HG02970 (cell line): ENCODE results near the gene ZNF839.
"Not testable (repeated sequence)": the region's sequence is repeated elsewhere in the genome, so short reads cannot be mapped to it uniquely, and the experiment has no call there.

ENCODE experiments used
- ATAC-seq: cut with Tn5 transposase; IDR thresholded peaks from one replicate; pipeline ENCODE4 v1.9.1; 2021; ENCODE audit warnings: mild to moderate bottlenecking, moderate library complexity, moderate number of reproducible peaks; ENCODE audit not compliant: unreplicated experiment, low FRiP score

ZNF839 gene

DNA sequence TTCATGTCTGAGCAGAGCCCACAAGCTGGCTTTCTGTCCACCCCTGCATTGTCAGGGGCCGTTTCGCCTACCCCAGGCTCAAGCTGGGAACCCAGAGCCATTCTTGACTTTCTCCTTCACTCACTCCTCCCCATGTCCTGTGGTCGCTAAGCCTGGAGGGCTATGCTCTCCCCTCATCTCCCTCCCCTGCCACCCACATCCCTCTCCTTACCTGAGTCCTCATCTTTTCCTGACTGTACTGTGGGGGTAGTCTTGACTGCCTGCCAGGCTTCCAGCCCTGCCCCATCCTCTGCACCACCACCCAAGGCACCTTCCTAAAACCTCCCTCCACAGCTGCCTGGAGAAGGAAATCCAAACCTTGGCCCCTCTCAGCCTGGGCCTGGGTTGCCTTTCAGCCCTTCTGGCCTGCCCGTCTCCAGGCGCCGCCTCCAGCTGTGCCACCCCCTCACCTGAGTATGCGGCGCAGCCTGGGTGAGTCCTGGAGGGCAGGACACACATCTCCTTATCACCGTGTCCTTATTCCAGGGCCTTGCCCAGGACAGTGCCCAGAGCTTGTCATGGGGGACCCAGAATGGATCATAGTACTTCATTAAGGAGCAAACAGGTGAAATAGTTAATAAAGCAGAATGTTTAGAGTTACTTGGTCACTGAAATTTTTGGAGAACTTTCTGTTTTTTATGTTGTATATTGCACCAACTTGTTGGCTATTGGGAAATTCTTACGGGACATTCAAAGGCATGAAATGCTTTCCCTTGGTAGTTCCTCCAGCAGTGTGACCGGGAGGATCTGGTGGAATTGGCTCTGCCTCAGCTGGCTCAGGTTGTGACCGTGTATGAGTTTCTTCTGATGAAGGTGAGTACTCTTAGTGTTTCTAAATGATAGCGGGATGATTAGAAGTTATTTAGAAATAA, 14.5 kb downstream of the ZNF839 start:
- ATAC-seq = no peak

- ATAC-seq = no peak
Measured at GRCh38 chr14:102335163-102335562, 15.6 kb downstream of the ZNF839 start.

DNA sequence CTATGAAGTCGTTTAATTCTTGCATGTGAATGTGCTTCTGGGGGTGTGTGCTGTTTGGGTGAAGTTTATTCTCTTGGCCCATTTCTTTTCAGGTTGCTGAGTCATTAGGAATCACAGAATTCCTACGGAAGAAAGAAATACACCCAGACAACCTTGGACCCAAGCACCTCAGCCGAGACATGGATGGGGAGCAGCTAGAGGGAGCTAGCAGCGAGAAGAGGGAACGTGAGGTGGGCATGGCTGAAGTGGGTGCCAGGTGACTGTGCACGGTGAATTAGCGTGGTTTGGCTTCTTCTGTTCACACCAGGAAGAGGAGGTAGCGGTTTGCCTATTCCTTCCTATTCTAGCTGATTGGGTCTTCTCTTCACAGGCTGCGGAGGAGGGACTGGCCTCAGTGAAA, 19.2 kb downstream of the ZNF839 start:
- ATAC-seq = no peak

DNA sequence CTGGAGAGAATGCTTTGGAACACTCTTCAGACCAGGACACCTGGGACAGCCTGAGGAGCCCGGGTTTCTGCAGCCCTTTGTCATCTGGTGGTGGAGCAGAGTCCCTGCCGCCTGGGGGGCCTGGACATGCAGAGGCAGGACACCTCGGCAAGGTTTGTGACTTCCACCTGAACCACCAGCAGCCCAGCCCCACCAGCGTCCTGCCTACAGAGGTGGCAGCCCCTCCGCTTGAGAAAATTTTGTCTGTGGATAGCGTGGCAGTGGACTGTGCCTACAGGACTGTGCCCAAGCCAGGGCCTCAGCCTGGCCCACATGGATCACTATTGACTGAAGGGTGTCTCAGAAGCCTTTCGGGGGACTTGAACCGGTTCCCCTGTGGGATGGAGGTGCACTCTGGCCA, 22.0 kb downstream of the ZNF839 start:
- ATAC-seq = no peak

DNA sequence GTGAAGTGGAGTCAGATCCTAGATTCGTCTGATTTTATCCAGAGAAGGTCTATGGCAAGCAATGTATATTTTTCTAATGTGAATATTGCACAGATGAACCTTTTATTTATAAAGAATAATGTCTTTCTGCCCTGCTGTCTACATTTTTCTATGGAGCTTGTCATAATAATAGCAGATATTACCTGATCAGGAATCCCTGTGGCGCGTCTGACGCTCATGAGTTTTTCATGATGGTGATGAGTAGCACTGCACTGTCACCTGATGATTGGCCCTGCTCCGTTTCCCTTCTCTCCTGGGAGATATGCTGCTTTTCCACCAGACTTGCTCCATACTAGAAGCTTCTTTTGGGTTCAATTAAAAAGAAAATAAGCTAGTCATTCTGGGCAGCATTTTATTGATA, 22.7 kb downstream of the ZNF839 start:
- ATAC-seq = no peak

DNA sequence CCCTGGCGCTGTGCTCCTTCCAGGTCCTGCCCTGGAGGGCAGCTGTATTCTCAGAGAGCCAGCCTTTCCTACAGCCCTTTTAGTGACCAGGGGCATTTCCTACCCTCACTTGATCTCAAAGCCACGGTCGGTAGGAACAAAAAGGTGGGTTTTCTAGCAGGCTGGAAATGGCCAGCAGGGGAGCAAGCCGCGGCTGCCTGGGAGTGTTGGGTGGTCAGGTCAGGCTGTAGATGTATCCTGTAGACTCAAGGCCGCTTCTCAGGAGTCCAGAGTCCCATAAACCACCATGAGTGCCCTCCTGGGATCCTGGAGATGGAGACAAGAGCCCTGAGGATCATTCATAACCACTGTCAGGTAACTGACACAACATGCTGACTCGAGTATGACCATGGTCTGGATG, 24.5 kb downstream of the ZNF839 start:
- no peak for ATAC-seq

DNA sequence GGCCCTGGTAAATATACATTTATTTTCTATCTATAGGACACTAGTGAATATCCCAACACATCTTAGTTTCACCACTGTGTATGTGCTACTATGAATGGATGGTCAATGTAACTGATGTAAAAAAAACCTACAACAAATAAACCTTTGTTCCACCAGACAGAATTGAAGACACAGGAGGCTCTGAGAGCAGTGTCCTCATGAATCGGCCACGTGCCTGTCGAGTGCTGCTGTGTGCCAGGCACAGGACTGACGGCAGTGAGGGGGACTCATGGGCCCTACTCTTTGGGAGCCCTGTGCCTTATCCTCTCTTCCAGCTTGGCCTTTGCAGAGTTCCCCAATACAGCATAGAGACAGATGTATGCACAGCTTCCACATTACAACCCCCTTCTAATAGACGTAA, 24.9 kb downstream of the ZNF839 start:
- ATAC-seq = no peak

GRCh38 chr14:102345232-102345631, 25.7 kb downstream of the ZNF839 start:
- ATAC-seq = no peak

GRCh38 chr14:102346645-102347044, 27.1 kb downstream of the ZNF839 start:
- no peak for ATAC-seq

DNA sequence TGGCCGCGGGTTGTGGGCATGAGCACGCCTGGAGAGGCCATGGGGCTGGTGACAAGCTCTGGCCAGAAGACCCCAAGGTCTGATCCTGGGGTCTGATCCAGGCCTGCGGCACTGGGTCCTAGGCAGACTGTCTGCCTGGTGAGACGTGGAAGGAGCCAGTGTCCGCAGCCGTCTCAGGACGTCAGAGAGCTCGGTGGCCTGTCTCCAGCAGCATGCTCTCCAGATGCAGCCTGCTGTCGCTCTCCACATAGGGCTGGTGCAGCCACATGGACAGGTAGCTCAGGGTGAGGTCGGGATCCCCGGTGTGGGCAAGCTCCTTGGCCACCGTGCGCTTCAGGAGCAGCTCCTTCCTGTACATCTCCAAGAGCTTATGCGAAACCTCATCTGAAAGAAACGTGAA, 28.8 kb downstream of the ZNF839 start:
- ATAC-seq = no peak

DNA sequence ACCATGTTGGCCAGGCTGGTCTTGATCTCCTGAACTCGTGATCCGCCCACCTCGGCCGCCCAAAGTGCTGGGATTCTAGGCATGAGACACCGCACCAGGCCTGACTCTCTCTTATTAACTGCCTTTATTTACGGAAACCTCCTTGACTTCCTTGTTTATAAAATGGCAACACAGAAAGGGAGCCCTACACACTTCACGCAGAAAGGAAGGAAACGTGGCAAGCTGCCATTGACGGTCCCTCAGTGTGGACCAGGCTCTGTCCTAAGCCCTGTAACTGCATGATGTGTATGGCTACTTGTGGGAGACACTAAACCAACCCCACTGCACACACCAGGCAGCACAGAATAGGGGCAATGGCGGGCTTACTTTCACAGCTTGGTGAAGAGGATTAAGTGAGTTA, 31.5 kb downstream of the ZNF839 start:
- ATAC-seq = no peak

DNA sequence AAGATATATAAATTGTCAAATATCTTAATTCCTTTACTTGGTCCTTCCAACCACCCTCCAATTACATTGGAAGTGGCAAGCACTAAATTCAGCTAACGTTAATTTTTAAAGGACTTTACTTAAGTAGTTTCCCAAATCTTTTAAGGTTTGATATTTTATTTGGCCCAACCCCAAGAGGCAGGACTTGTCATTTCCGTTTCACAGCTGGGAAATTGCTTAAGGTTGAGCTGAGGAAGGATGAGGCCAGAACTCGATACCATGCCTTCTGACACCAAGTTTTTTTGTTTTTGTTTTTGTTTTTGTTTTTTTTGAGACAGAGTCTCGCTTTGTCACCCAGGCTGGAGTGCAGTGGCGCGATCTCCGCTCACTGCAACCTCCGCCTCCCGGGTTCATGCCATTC, 32.0 kb downstream of the ZNF839 start:
- ATAC-seq = not testable (repeated sequence)

DNA sequence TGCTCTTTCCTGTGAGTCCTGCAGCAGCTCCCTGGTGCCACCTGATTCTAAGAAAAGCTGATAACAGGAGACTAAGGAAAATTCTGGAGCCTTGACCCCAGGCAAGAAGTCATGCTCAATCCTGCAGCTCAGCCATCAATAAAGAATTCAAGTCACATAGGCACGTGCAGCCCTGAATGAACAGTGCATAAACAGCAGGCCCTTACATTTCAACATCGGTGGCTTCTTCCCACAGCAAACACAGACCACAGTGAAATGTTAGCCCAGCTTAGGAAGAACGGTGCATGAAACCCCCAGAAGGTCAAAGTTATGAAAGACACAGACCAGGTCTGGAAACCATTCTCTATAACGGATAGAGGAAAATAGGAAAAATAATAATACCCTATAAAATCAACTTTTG, 32.7 kb downstream of the ZNF839 start:
- no peak for ATAC-seq

- no peak for ATAC-seq
Measured at GRCh38 chr14:102353126-102353619, 33.6 kb downstream of the ZNF839 start.

- no peak for ATAC-seq
Measured at GRCh38 chr14:102356280-102356679, 36.7 kb downstream of the ZNF839 start.

DNA sequence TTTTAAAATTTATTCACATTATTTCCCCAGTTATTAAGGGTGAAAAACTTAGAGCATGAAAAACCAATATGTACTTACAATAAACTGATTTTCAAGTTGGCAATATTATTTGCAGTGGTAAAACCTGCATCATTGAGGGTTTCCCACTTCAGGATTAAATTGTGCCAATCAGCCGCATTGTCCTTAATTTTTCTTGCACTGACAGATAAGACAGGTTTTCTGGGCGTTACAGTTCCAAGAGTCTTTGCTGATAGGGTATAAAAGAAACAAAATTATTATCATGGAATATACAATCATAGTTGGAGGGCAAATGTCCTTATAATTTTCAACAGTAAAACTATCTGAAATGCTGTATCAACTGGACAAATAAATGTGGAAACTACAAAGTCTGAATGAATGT, 39.8 kb downstream of the ZNF839 start:
- no peak for ATAC-seq

DNA sequence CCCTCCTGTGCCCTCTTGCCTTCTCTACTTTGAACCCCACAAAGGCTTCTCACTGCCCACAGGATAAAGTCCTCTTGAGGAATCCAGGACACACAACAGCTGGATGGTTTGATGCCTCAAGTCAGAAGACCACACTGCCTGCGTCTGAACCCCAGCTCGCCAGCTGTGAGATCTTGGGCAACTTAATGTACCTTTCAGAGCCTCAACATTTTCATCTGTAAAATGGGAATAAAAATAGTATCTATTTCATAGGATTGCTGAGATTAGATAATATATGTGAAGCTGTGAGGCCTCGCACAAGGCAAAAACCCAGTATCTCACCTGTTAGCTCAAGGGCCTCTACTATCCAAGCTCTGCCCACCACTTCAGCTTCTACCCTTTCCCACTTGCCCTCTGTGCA, 40.8 kb downstream of the ZNF839 start:
- ATAC-seq = no peak

DNA sequence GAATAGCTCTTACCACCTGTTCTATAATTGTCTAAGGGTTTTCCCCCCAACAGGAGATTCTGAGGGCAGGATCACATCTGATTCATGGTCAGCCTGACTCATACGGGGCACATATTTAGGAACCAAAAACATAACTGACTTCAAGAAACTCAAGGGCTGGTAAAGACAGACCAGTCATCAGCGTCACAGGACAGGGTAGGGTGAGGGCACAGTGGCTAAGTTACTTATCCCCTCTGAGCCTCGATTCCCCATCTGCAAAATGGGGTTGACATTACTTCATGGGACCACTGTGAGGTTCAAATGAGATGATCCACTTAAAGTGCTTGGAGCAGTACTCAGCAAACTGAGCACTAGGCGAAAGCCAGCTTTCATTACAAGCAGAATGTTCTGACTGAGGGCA, 42.5 kb downstream of the ZNF839 start:
- no peak for ATAC-seq

- ATAC-seq = peak; percentile 91
Measured at GRCh38 chr14:102362545-102363181, 43.1 kb downstream of the ZNF839 start, which contains the start of the genes CINP and TECPR2. TSS of gene CINP (minus strand) at chr14:102362890. CDS start at chr14:102362851, 39 bp downstream. TSS of gene TECPR2 (plus strand) at chr14:102362941. CDS start at chr14:102376722, 13,781 bp downstream.

- no peak for ATAC-seq
Measured at GRCh38 chr14:102363182-102363943, 43.8 kb downstream of the ZNF839 start.

DNA sequence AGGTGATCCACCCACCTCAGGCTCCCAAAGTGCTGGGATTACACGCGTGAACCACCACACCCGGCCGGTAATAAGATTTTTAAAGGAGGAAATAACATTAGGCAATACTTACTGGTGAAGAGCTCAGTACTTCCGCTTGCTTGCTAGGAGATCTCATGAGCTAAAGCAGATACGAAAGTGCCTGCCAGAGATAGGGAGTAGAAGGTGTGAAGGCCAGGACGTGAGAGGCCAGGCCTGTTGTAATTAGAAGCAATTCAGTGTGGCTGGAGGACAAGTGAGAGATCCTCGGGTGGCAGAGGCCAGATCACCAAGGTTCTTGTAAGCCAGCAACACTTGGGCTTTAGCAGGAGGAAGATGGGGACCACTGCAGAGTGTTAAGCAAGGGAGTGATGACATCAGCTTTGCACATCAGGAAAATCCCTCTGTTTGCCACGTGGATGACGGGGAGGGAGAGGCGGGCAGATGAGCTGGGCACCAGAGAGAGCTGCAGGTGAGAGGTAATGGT, 50.8 kb downstream of the ZNF839 start:
- ATAC-seq = no peak
